A673 (cell line): Measurements from ENCODE around the gene TCF7L2.

Source experiments
- CTCF ChIP-seq: fragments of 300-800, 200-600 bp; sonication (generic); conservative IDR thresholded peaks from 2 replicates; pipeline ENCODE4 v1.5.1; 2017; ENCODE audit warnings: low read depth, mild to moderate bottlenecking, antibody characterized with exemption, low read length, moderate library complexity, mixed read lengths
- EZH2 ChIP-seq: fragments of 200-600 bp; sonication (generic); IDR thresholded peaks from 2 replicates; pipeline ENCODE4 v1.6.1; 2017; ENCODE audit warnings: borderline replicate concordance, low read depth, mild to moderate bottlenecking, mixed read lengths, antibody characterized with exemption, low read length; ENCODE audit not compliant: poor library complexity, severe bottlenecking

DNA sequence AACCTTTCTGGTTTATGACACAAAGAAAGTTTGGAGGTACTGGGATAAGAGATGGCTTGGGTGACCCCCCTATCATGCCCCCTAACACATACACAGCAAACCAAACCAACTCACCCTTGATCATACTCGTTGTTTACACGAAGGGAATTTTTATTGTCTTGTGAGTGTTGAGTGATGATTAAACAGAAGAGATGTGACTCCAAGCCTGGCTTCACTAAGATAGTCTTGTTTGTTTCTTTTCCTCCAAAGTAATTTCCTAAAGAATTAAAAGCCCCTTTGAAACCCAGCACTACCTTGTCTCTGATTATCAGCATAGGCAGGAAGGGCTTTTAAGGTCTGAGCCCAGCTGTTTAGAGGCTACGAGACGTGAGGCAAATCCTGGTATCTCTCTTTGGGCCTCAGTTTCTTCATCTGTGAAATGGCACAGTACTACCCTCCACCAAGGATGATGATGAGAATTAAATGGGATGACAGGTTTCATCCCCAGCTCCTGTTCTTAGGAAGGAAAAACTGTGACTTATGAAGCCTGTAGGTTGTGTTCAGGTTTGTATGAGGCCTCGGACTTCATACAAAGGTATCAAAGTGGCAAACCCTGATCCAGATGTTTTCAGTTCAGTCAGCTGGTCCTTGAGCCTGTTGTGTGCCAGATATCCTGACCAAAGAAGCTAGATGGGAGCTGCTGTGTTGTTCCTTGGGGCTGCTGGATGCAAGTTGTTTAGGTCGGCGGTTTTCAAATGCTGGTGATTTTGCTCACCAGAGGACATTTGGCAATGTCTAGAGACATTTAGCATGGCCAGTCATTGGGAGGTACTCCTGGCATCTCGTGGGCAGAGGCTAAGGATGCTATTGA is 51.8 kb downstream of the TCF7L2 start:
- TF ChIP-seq EZH2 (no peak), CTCF (no peak)
